PC-9 (cell line): Measurements from ENCODE around the gene CNBD2. TPM values are rescaled to one million over a fixed set of nuclear protein-coding genes. Genes with fewer than 3 reads are reported as not detected.

ENCODE experiments used
- BruUV-seq: library from RNA; stranded (reverse); fragments of 400-500 nt; replicated peaks from 2 replicates; lab custom pipeline; 2021; lab: Mats Ljungman, UMichigan
- CTCF ChIA-PET: fragments of 300-600 bp; sonication (Branson Sonifier 250); formaldehyde crosslinking; loops from one replicate; lab custom pipeline; 2022; ENCODE audit warnings: antibody characterized with exemption; lab: Charles Lee
- POLR2A ChIA-PET: fragments of 300-600 bp; sonication (Branson Sonifier 250); formaldehyde crosslinking; loops from one replicate; lab custom pipeline; 2022; ENCODE audit warnings: antibody characterized with exemption; ENCODE audit not compliant: unreplicated experiment; lab: Charles Lee
- DNase-seq, 2 experiments: peaks; one replicate each; pipeline versions ENCODE4 v3.0.0 to v3.0.0-alpha.2; 2015 to 2022; ENCODE audit warnings: mixed read lengths in 1 of 2
- H2AFZ ChIP-seq: fragments of 200-600 bp; sonication (generic); 2 replicates; pipeline ENCODE4 v1.8.1; 2017; ENCODE audit warnings: antibody characterized with exemption
- H3F3A ChIP-seq: fragments of 200-600 bp; sonication (generic); 2 replicates; pipeline ENCODE4 v1.8.1; 2017; ENCODE audit warnings: antibody characterized with exemption, mild to moderate bottlenecking, low read depth; ENCODE audit not compliant: insufficient read depth
- H3K27ac ChIP-seq: fragments of 200-600 bp; sonication (generic); 2 replicates; pipeline ENCODE4 v1.6.1; 2016; ENCODE audit warnings: mixed run types
- H3K27me3 ChIP-seq: fragments of 200-600 bp; sonication (generic); 2 replicates; pipeline ENCODE4 v1.6.1; 2016; ENCODE audit warnings: low read depth, mixed run types; ENCODE audit not compliant: insufficient read depth
- H3K36me3 ChIP-seq: fragments of 200-600 bp; sonication (generic); 2 replicates; pipeline ENCODE4 v1.6.1; 2016; ENCODE audit warnings: low read depth, mixed run types
- H3K4me1 ChIP-seq: fragments of 200-600 bp; sonication (generic); replicated peaks from 2 replicates; pipeline ENCODE4 v1.6.1; 2016; ENCODE audit warnings: mixed run types; ENCODE audit not compliant: insufficient read depth
- H3K4me2 ChIP-seq: fragments of 200-600 bp; sonication (generic); 2 replicates; pipeline ENCODE4 v1.6.1; 2017; ENCODE audit warnings: mixed run types
- H3K4me3 ChIP-seq: fragments of 200-600 bp; sonication (generic); 2 replicates; pipeline ENCODE4 v1.6.1; 2016; ENCODE audit warnings: mixed run types
- H3K79me2 ChIP-seq: fragments of 200-600 bp; sonication (generic); 2 replicates; pipeline ENCODE4 v1.6.1; 2017; ENCODE audit warnings: low read depth, mixed run types
- H3K9me2 ChIP-seq: fragments of 200-600 bp; sonication (generic); 2 replicates; pipeline ENCODE4 v1.8.1; 2017; ENCODE audit warnings: mild to moderate bottlenecking; ENCODE audit not compliant: insufficient read depth
- H3K9me3 ChIP-seq: fragments of 200-600 bp; sonication (generic); 2 replicates; pipeline ENCODE4 v1.8.1; 2016; ENCODE audit warnings: low read depth; ENCODE audit not compliant: insufficient read depth
- H4K20me1 ChIP-seq: fragments of 200-600 bp; sonication (generic); 2 replicates; pipeline ENCODE4 v1.8.1; 2017; ENCODE audit not compliant: insufficient read depth
- EZH2 ChIP-seq: fragments of 200-600 bp; sonication (generic); IDR thresholded peaks from 2 replicates; pipeline ENCODE4 v1.8.0; 2017; ENCODE audit warnings: antibody characterized with exemption, low read depth
- intact Hi-C: fragments of 100-400 bp; cut with micrococcal nuclease; formaldehyde crosslinking; loops from one replicate; pipeline ENCODE4 v1.10.0; 2022; ENCODE audit not compliant: unreplicated experiment
- total RNA-seq: library from RNA; stranded (reverse); gene quantifications from 2 replicates; pipeline ENCODE4 v1.2.3, GENCODE V29; 2021
- TF ChIP-seq, protein P1 (sequence below): fragments of 200-600 bp; sonication (generic); conservative IDR thresholded peaks from 2 replicates; pipeline ENCODE4 v1.6.1; 2017; ENCODE audit warnings: mixed run types, antibody characterized with exemption, mild to moderate bottlenecking, moderate library complexity

CNBD2 gene
- total RNA-seq, 1 experiment from 2014 or later = 7.3 TPM

DNA sequence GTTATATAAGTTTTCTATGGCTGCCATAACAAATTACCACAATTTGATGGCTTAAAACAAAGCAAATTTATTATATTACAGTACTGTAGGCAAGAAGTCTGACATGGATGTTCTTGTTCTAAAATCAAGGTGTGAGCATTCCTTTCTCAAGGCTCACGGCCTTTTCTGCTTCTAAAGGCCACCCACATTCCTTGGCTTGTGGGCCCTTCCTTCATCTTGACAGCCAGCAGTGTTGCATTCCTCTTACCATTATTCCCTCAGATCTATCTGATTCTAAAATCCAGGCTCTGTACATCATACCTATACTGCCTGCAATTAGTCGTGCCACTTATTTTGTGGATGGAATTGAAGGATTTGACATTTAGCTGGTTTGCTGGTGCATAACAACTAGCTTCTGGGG, 3.6 kb downstream of the CNBD2 start:
- Histone ChIP-seq H3K9me2 (no peaks in the 10 kb centered on the region), H3K36me3 (no peaks in the 10 kb centered on the region), H3K4me2 (no peak overlapping the region), H3K4me1 (peaks cover 15% of the 10 kb centered on the region), H2AFZ (no peak overlapping the region), H3K9me3 (no peaks in the 10 kb centered on the region), H3K27me3 (no peaks in the 10 kb centered on the region), H3K27ac (no peak overlapping the region), H3K79me2 (no peaks in the 10 kb centered on the region), H4K20me1 (no peaks in the 10 kb centered on the region), H3K4me3 (no peak overlapping the region), H3F3A (no peaks in the 10 kb centered on the region)
- BruUV-seq = no TSS peak
- intact Hi-C loops = no loop called here
- TF ChIP-seq, protein P1, sequence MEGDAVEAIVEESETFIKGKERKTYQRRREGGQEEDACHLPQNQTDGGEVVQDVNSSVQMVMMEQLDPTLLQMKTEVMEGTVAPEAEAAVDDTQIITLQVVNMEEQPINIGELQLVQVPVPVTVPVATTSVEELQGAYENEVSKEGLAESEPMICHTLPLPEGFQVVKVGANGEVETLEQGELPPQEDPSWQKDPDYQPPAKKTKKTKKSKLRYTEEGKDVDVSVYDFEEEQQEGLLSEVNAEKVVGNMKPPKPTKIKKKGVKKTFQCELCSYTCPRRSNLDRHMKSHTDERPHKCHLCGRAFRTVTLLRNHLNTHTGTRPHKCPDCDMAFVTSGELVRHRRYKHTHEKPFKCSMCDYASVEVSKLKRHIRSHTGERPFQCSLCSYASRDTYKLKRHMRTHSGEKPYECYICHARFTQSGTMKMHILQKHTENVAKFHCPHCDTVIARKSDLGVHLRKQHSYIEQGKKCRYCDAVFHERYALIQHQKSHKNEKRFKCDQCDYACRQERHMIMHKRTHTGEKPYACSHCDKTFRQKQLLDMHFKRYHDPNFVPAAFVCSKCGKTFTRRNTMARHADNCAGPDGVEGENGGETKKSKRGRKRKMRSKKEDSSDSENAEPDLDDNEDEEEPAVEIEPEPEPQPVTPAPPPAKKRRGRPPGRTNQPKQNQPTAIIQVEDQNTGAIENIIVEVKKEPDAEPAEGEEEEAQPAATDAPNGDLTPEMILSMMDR = no peak
- TF ChIP-seq EZH2 = no peak
- ChIA-PET CTCF (interaction anchor here (0.6 kb wide), 1 partner anchor 18 kb away, joined by 3 read pairs; the partner anchor contains the start of gene SCAND1), POLR2A (no interaction called here)
- no peak for DNase-seq

DNA sequence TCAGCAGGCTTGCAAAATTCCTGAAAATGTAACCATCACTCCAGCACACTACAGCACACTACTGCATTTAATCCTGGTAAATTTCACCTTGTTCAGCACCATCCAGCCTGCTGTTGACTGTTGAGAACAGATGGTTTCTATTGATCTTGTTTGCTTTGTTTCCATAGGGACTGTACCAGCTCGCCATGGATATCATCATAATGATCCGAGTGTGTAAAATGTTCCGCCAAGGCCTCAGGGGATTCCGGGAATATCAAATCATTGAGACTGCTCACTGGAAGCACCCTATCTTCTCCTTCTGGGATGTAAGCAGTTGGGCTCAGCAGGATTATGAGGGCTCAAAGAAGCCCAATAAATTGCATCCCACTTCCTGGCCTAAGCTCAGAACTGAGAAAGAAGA, 4.1 kb downstream of the CNBD2 start:
- H3K9me2 ChIP-seq = no peaks in the 10 kb centered on the region
- TF ChIP-seq EZH2 = no peak
- TF ChIP-seq, protein P1 = no peak
- DNase-seq = no peak
- H3K4me1 ChIP-seq = peaks cover 15% of the 10 kb centered on the region
- H2AFZ ChIP-seq = no peak overlapping the region
- intact Hi-C loops = no loop called here
- no peak overlapping the region for H3K27ac ChIP-seq
- no peaks in the 10 kb centered on the region for H4K20me1 ChIP-seq
- CTCF ChIA-PET = interaction anchor here (0.6 kb wide), 1 partner anchor 18 kb away, joined by 3 read pairs; the partner anchor contains the start of gene SCAND1
- H3K4me3 ChIP-seq = no peak overlapping the region
- no TSS peak for BruUV-seq
- no peaks in the 10 kb centered on the region for H3K27me3 ChIP-seq
- H3K4me2 ChIP-seq = no peak overlapping the region
- H3K9me3 ChIP-seq = no peaks in the 10 kb centered on the region
- H3F3A ChIP-seq = no peaks in the 10 kb centered on the region
- H3K36me3 ChIP-seq = no peaks in the 10 kb centered on the region
- POLR2A ChIA-PET = no interaction called here
- H3K79me2 ChIP-seq = no peaks in the 10 kb centered on the region

DNA sequence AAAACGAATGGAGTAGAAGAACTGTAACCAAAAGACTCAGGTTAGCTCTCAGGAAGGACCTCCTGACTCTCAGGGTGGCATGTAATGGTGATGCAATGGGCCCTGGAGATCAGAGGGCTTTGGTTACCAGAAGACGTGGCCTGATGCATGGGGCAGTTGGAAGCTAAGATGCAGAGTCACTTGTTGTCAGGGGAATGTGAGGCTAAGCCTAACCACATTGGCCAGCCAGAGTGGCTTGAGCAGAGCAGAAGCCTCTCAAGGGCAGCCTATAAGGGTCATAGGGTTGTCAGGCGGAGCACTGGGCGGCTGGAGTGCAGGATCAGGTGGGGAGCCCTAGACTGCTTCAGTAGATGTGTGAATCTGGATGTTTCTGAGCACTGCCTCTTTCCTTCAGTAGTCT, 5.9 kb downstream of the CNBD2 start:
- no peaks in the 10 kb centered on the region for H4K20me1 ChIP-seq
- no peaks in the 10 kb centered on the region for H3K9me2 ChIP-seq
- H3K9me3 ChIP-seq = no peaks in the 10 kb centered on the region
- H3K4me2 ChIP-seq = no peak overlapping the region
- intact Hi-C loops = no loop called here
- no peak for TF ChIP-seq EZH2
- TF ChIP-seq, protein P1 = no peak
- CTCF ChIA-PET = no interaction called here
- no peaks in the 10 kb centered on the region for H3K27me3 ChIP-seq
- H3K36me3 ChIP-seq = no peaks in the 10 kb centered on the region
- no TSS peak for BruUV-seq
- H3K4me1 ChIP-seq = peaks cover 6% of the 10 kb centered on the region
- H3K79me2 ChIP-seq = no peaks in the 10 kb centered on the region
- H2AFZ ChIP-seq = no peak overlapping the region
- POLR2A ChIA-PET = no interaction called here
- no peak overlapping the region for H3K27ac ChIP-seq
- no peak for DNase-seq
- H3F3A ChIP-seq = no peaks in the 10 kb centered on the region
- no peak overlapping the region for H3K4me3 ChIP-seq
